ENCODE results near the gene USH2A. TPM values are rescaled to one million over a fixed set of nuclear protein-coding genes. Genes with fewer than 3 reads are reported as not detected.

The USH2A gene
- total and polyA plus RNA-seq, 8 donors: 0.03 to 0.06 (median 0.04) TPM; not detected in 2

DNA sequence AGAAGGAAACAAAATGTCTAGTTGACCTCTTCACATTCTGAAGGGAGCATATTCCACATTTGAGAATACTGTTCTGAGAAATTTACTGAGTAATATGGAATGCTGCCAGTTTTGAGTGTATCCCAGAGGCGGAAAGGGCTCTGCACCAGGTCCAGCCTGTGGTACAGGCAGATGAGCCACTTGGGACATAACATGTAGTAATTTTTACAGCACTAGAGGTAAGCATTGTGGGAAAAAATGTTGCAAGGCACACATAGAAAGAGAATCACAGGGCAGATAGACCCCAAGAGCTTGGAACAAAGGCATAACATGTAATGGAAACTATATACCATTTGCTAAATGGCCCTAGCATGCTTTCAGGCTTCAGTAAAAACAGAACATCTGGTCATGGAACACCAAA lies 228.5 kb downstream of the USH2A start:
- Histone ChIP-seq H3K27ac (no peak overlapping the region), H3K4me3 (no peak overlapping the region), H3K9me3 (no peaks in the 10 kb centered on the region), H3K36me3 (no peaks in the 10 kb centered on the region), H3K27me3 (no peaks in the 10 kb centered on the region), H3K4me1 (no peaks in the 10 kb centered on the region)
- ATAC-seq (no peak), DNase-seq (peak in 1 of 4 donors; percentile 17)
- TF ChIP-seq, protein P1, sequence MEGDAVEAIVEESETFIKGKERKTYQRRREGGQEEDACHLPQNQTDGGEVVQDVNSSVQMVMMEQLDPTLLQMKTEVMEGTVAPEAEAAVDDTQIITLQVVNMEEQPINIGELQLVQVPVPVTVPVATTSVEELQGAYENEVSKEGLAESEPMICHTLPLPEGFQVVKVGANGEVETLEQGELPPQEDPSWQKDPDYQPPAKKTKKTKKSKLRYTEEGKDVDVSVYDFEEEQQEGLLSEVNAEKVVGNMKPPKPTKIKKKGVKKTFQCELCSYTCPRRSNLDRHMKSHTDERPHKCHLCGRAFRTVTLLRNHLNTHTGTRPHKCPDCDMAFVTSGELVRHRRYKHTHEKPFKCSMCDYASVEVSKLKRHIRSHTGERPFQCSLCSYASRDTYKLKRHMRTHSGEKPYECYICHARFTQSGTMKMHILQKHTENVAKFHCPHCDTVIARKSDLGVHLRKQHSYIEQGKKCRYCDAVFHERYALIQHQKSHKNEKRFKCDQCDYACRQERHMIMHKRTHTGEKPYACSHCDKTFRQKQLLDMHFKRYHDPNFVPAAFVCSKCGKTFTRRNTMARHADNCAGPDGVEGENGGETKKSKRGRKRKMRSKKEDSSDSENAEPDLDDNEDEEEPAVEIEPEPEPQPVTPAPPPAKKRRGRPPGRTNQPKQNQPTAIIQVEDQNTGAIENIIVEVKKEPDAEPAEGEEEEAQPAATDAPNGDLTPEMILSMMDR (IDR thresholded peaks at IDR 0.05): no peak
- intact Hi-C loops (cut with DNase I): no loop called here

DNA sequence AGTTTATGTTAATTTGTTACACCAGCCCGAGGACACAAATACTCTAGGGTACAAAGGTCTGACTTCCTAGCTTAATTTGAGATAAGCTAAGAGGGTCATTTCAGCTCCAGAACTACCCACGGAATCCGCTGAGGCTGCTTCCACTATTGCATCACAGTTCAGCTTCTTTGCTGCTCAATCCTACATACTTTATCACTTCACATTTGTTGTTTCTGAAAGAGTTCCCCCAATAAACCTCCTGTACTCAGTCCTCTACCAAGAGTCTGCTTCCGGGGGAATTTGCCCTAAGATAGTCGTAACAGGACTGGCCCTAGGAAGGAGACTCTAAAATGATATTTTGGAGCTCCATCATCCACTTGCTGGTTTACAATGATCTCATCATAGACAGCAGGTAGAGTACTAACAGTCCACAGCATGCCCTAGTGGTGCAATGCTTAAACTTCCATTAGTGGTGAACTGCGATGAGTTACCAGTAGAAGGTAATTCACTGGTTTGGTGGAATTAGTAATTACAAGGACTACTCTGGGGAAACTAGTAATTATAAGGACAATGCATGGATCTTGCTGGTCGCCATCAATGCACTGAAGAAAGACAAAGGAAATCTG lies 229.3 kb downstream of the USH2A start:
- Histone ChIP-seq H3K27me3 (no peaks in the 10 kb centered on the region), H3K9me3 (no peaks in the 10 kb centered on the region), H3K27ac (no peak overlapping the region), H3K36me3 (no peaks in the 10 kb centered on the region), H3K4me1 (no peaks in the 10 kb centered on the region), H3K4me3 (no peak overlapping the region)
- DNase-seq: no peak
- TF ChIP-seq, protein P1 (IDR thresholded peaks at IDR 0.05): no peak
- intact Hi-C loops (cut with DNase I): no loop called here
- no peak for ATAC-seq

DNA sequence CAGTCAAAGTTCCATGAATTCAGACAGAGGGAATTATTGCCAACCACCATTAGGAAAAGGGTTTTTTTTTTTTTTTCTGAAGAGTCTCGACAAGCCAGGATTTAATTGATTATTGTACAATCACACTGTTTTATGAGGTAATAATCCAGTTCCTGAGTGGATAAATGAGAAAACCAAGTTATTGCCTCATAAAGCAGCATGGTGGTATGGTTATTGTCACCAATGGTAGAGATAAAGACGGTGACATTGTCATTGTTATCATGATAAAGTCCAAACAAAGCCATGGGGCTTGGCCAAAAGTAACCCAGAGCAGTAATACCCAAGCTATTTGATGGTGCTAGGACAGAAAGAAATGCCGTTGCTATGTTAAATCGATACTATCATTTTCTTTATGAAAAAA lies 232.8 kb downstream of the USH2A start:
- Histone ChIP-seq H3K27me3 (no peaks in the 10 kb centered on the region), H3K36me3 (no peaks in the 10 kb centered on the region), H3K4me3 (no peak overlapping the region), H3K27ac (no peak overlapping the region), H3K9me3 (no peaks in the 10 kb centered on the region), H3K4me1 (no peaks in the 10 kb centered on the region)
- TF ChIP-seq, protein P1 (IDR thresholded peaks at IDR 0.05): no peak
- no peak for ATAC-seq
- no peak for DNase-seq
- intact Hi-C loops (cut with DNase I): no loop called here

DNA sequence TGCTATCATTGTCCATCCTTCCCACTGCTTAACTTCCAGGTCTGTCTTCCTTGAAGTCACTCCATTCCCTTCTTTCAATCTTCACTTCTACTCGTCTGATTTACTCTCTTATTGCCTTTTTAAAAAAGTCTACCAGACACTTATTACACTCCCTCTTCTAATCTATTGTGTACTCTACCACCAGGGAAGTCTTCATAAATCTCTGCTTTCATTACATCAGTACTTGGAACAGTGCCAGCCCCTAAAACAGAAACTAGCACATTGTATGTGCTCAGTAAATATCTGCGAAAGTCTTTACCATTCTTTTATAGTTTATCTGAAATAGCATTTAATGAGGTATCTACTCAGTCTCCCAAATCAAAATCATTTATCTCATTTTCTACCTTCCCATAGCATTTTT lies 236.4 kb downstream of the USH2A start:
- Histone ChIP-seq H3K27me3 (no peaks in the 10 kb centered on the region), H3K4me1 (no peaks in the 10 kb centered on the region), H3K9me3 (no peaks in the 10 kb centered on the region), H3K27ac (no peak overlapping the region), H3K36me3 (no peaks in the 10 kb centered on the region), H3K4me3 (no peak overlapping the region)
- TF ChIP-seq, protein P1 (IDR thresholded peaks at IDR 0.05): no peak
- DNase-seq (no peak), ATAC-seq (no peak)
- intact Hi-C loops (cut with DNase I): no loop called here

DNA sequence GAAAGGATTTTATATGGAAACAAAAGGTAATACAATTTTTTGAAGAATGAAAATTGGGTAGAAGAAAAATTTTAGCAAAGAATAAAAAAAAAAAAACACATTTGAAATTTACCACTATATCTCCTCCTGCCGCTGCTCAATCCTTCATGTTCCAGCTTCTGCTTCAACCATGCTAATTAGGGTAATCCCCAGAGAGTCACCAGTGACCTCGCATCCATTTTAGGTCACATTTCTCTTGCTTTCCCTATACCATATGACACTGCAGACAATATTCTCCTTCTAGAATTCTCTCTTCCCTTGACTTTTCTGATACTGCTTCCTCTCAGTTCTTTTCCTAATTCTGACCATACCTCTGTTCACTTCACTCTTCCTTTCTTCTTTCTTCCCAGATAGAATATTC lies 237.1 kb downstream of the USH2A start:
- DNase-seq (no peak), ATAC-seq (no peak)
- Histone ChIP-seq H3K27ac (no peak overlapping the region), H3K4me1 (no peaks in the 10 kb centered on the region), H3K4me3 (no peak overlapping the region), H3K9me3 (no peaks in the 10 kb centered on the region), H3K36me3 (no peaks in the 10 kb centered on the region), H3K27me3 (no peaks in the 10 kb centered on the region)
- TF ChIP-seq, protein P1 (IDR thresholded peaks at IDR 0.05): no peak
- intact Hi-C loops (cut with DNase I): no loop called here

All from left lung (tissue), 10 donors.